ENCODE results near the gene RASA3. TPM values are rescaled to one million over a fixed set of nuclear protein-coding genes. Genes with fewer than 3 reads are reported as not detected.

Gene RASA3
- total and polyA plus RNA-seq, 2 donors (not counting 3 experiments of a cell fraction or from before 2014, with no cell fraction given): 26.5 to 53.8 TPM

DNA sequence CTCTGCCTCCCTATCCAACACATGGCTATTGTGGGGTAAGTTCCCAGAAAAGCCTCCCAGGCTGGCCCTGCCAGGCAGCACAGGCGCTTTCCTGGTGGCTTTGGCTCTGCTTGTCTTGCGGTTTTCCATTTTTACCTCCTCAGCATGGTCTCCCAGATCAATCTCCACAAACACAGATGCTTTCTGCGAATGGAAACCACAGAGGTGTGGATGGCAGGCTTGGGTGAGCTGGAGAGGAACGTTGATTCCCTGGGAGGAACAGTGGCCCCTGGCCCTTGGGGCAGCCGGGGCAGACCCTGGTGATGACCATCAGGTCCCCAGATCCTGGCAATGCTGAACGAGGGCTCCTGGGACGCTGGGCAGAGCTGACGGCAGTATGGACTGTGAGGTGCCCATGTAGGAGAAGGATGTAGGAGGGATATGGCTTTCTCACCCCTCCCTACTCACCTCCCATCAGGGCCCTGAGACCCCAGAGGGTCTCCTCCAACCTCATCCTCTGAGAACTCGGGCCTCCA lies 165.2 kb downstream of the RASA3 start:
- no peak overlapping the region for H2AFZ ChIP-seq (ENCODE audit: low read depth, low read length)
- no peak overlapping the region for H3K9ac ChIP-seq (replicated peaks; ENCODE audit: extremely low read depth, insufficient read depth, low read length)
- DNase-seq (ENCODE audit: low read depth, low spot score): no peak
- H3K79me2 ChIP-seq (ENCODE audit: control insufficient read depth, insufficient read depth, low read length): no peaks in the 10 kb centered on the region
- no peak overlapping the region for H3K4me3 ChIP-seq (replicated peaks in 1 of 3; ENCODE audit: insufficient read depth in 1 of 3, low read depth in 1 of 3, low read length in 3 of 3)
- dilution Hi-C loops (cut with MboI; ENCODE audit: extremely low pct_ligation_motif_present, low sequenced_read_pairs) (no loop called here), intact Hi-C loops (cut with micrococcal nuclease) (no loop called here)
- no peaks in the 10 kb centered on the region for H3K9me3 ChIP-seq (replicated peaks; ENCODE audit: control insufficient read depth, insufficient read depth, low read length)
- H3K36me3 ChIP-seq (ENCODE audit: control insufficient read depth in 2 of 2, extremely low read depth in 1 of 2, insufficient read depth in 2 of 2, low read length in 2 of 2): peaks cover 0 to 1% of the 10 kb centered on the region in 2 experiments
- H3K27ac ChIP-seq (ENCODE audit: insufficient read depth, low read depth, low read length): no peak overlapping the region
- TF ChIP-seq POLR2AphosphoS5 (IDR thresholded peaks at IDR 0.05; ENCODE audit: insufficient read depth, low read depth, low read length): no peak
- no peak for TF ChIP-seq MYC (IDR thresholded peaks at IDR 0.05; ENCODE audit: low read depth, low read length)
- TF ChIP-seq, protein P1, sequence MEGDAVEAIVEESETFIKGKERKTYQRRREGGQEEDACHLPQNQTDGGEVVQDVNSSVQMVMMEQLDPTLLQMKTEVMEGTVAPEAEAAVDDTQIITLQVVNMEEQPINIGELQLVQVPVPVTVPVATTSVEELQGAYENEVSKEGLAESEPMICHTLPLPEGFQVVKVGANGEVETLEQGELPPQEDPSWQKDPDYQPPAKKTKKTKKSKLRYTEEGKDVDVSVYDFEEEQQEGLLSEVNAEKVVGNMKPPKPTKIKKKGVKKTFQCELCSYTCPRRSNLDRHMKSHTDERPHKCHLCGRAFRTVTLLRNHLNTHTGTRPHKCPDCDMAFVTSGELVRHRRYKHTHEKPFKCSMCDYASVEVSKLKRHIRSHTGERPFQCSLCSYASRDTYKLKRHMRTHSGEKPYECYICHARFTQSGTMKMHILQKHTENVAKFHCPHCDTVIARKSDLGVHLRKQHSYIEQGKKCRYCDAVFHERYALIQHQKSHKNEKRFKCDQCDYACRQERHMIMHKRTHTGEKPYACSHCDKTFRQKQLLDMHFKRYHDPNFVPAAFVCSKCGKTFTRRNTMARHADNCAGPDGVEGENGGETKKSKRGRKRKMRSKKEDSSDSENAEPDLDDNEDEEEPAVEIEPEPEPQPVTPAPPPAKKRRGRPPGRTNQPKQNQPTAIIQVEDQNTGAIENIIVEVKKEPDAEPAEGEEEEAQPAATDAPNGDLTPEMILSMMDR (IDR thresholded peaks at IDR 0.05; ENCODE audit: extremely low read depth in 1 of 2, insufficient read depth in 1 of 2, low read depth in 1 of 2, low read length in 2 of 2): no peak
- TF ChIP-seq FOS (IDR thresholded peaks at IDR 0.05; ENCODE audit: borderline replicate concordance, insufficient read depth, low read length): no peak
- no peak for TF ChIP-seq POLR2A (IDR thresholded peaks at IDR 0.05; ENCODE audit: low read depth, low read length)
- TF ChIP-seq EZH2 (IDR thresholded peaks at IDR 0.05; ENCODE audit: borderline replicate concordance, low read depth, low read length, severe bottlenecking): no peak
- no peak for TF ChIP-seq GATA2 (IDR thresholded peaks at IDR 0.05; ENCODE audit: insufficient read depth, insufficient read length, low read depth, low read length)
- no peak for TF ChIP-seq JUN (IDR thresholded peaks at IDR 0.05; ENCODE audit: borderline replicate concordance, insufficient read depth, insufficient read length, low read depth)
- TF ChIP-seq, protein P2, sequence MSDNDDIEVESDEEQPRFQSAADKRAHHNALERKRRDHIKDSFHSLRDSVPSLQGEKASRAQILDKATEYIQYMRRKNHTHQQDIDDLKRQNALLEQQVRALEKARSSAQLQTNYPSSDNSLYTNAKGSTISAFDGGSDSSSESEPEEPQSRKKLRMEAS (IDR thresholded peaks at IDR 0.05; ENCODE audit: insufficient read depth, insufficient read length): no peak
- no peaks in the 10 kb centered on the region for H4K20me1 ChIP-seq (replicated peaks; ENCODE audit: control insufficient read depth, extremely low read depth, insufficient read depth, low read length)
- ChIA-PET CTCF (no interaction called here), POLR2A (no interaction called here)
- H3K4me1 ChIP-seq (ENCODE audit: control insufficient read depth, extremely low read depth, insufficient read depth, low read length): no peaks in the 10 kb centered on the region
- H3K9me1 ChIP-seq (replicated peaks; ENCODE audit: control insufficient read depth, extremely low read depth, insufficient read depth, low read length): no peaks in the 10 kb centered on the region
- H3K27me3 ChIP-seq (ENCODE audit: control insufficient read depth in 2 of 2, insufficient read depth in 2 of 2, low read length in 2 of 2): no peaks in the 10 kb centered on the region
- no peak overlapping the region for H3K4me2 ChIP-seq (ENCODE audit: insufficient read depth, low read length)
- no TSS peak for BruUV-seq (replicated peaks)
- FAIRE-seq: no peak

Data from endothelial cell of umbilical vein (primary cell).